NCI-H2107 treated with DMSO at 0.1 percent for 48 hours (cell line): ENCODE measurements around the gene SUPT16H.
"Not testable (repeated sequence)": the region's sequence is repeated elsewhere in the genome, so short reads cannot be mapped to it uniquely, and the experiment has no call there.

ENCODE experiments used
- DNase-seq: peaks from one replicate; lab custom pipeline; 2025; ENCODE audit not compliant: unreplicated experiment; lab: John Stamatoyannopoulos, UW

The SUPT16H gene

GRCh38 chr14:21383848-21384493, at the start of gene SUPT16H:
Gene SUPT16H (minus strand): TSS chr14:21384019. CDS start chr14:21383927, 92 bp downstream.
- peak; percentile 98 for DNase-seq

DNA sequence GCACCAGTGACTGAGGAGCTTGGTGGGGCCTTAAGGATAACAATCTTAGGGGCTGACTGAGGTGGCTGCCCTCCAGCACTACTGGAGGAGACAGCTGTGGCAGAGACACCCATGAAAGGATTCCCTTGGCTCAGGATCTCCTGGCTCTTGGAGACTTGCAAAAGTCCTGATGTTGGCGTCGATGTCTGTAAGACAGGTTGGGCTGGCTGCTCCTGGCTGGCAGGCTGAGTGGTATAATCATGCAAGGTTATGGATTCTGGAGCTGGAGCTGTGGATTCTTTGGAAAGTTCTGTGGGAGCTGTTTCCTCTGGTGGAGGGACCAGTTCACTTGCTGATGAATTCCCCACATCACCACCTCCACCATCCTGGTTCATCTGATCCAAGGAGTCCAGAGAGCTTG, 47.3 kb upstream of the SUPT16H start:
- no peak for DNase-seq

DNA sequence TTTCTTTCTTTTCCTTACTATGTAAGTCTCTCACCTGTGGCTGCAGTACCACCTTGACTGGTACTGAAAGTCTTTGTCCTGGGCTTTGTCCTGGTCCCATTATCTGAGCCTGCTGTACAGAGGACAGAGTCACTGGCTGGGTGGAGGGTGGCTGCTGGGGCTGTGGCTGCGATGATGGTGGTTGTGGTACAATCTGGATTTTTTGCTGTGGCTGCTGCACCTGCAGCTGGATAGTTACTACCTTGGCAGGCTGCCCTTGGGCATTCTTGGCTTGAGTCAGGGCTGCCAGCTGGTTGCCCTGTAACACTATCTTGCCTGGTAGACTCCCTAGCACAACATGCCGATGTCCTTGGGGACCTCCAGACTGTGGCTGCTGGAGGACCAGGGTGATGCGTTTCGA, 45.1 kb upstream of the SUPT16H start:
- peak; percentile 97 for DNase-seq

- DNase-seq, result no peak
Measured at GRCh38 chr14:21426692-21427091, 42.9 kb upstream of the SUPT16H start.

- DNase-seq, result no peak
Measured at GRCh38 chr14:21419528-21419927, 35.7 kb upstream of the SUPT16H start.

DNA sequence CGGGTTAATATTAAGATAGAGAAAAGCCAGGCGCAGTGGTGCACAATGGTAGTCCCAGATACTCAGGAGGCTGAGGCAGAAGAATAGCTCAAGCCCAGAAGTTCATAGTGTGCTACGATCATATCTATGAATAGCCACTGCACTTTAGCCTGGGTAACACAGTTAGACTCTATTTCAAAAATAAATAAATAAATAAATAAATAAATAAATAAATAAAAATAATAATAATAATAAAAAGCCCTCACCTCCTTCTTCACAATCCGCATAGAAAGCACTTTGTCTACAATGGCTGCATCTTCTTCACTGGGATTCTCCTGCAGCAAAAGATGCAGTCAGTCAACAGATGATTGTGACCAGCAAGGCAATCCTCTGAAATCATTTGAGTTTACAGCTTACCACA, 31.5 kb upstream of the SUPT16H start:
- no peak for DNase-seq

- DNase-seq, result no peak
Measured at GRCh38 chr14:21414137-21414631, 30.4 kb upstream of the SUPT16H start.

DNA sequence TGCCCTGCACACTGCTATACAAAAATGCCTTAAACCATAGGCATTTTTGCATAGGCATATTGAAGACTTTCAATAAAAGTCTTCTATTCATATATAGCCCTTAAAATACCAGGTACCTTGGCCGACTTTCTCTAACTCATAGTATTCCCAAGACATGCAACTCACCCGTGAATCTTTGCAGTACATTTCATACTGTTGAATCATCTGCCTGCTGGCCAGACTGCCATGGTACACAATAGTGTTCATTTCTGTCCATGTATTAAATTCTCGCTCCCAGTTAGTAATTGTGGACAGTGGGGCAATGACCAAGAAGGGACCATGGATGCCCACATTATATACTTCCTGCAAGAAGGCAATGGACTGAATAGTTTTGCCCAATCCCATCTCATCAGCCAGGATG, 24.3 kb upstream of the SUPT16H start:
- no peak for DNase-seq

- no peak for DNase-seq
Measured at GRCh38 chr14:21406213-21406612, 22.4 kb upstream of the SUPT16H start.

DNA sequence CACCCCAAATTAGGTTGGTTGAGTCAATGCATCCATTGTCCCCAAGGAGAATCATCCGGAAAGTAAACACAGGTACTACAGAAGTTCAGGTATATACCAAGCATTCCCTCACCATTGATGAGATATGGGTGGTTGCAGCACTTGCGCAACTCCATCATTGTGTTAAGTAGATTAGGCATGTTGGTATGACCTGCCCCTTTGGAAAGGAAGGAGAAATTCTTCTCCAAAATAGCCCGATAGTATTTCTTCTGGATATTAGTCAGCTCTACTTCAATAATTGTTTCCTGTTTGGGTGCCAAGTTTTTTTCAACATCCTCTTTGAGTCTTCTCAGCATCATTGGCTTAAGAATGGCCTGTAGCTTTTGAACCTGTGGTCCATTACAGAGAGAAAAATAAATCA, 21.3 kb upstream of the SUPT16H start:
- no peak for DNase-seq

GRCh38 chr14:21399311-21399870, 15.6 kb upstream of the SUPT16H start:
- no peak for DNase-seq

- no peak for DNase-seq
Measured at GRCh38 chr14:21398901-21399300, 15.1 kb upstream of the SUPT16H start.

DNA sequence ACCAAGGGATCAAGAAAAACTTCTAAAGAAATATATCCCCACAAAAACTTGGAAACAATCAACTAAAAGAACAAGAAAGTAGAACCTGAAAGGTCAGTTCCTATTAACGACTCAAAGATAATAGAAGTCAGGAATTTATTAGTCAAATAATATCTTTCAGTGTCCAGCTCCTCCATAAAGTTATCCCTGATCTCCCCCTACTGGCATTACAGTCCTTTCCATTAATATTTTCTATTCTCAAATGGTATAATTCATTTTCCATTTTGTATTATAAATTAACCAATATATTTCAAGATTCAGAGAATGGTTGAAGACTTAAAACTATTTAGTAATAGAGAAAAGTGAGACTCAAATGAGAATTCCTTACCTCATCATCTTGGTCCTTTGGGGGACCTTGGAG, 11.6 kb upstream of the SUPT16H start:
- no peak for DNase-seq

- peak; percentile 21 for DNase-seq
Measured at GRCh38 chr14:21385188-21385904, 1.5 kb upstream of the SUPT16H start.

DNA sequence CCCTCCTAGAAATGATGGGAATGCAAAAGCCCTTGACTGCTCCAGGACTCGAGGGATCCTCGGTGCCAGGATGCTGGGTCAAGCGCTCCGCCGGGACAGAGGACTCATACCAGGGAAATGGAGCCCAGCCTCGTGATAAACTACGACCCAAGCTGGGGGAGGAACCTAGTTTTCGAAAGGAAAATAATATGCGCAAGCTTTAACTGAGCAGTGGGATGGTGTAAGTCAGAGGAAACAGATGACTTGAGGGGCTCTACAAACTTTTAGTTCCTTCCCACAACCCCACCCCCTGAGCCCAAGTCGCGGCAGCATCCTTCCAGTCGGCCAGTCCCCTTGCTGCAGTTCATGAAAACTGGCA, 654 bp upstream of the SUPT16H start:
- no peak for DNase-seq

- peak; percentile 63 for DNase-seq
Measured at GRCh38 chr14:21382886-21383847, 652 bp downstream of the SUPT16H start.

DNA sequence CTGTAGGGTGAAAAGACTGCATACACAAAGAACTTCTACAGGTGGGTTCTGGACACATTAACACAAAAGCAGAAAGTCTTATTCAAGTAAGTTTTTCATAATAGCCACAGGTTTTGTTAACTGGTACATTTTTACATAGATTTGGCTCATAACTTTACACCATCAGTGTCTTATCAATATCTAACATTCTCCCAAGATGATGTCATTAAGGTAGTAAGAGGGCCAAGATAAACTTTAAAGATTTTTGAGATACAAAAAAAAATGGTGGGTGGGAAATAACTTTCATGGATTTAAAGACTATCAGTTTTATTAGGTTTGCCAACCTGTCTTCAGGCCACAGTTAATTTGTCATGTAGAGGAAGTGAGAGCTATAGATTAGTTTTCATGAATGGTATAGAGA, 1.7 kb downstream of the SUPT16H start:
- no peak for DNase-seq

GRCh38 chr14:21379338-21379737, 4.5 kb downstream of the SUPT16H start:
- DNase-seq, result no peak

DNA sequence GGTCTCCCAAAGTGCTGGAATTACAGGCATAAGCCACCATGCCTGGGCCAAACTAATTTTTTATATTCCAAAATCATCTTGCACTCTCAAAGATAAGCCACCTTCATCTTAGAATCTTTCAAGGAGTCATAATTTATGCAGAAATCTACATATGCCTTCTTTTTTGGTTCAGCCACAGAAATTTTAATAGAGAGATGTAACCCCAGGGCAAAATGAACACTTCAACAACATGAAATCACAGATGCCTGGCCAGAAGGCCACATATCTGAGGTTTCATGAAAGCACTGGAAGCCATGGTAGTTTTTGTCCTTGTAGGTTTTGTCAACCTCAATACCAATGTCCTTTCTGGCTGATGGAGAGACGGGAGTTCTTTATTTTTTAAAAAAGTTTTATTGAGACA, 9.8 kb downstream of the SUPT16H start:
- no peak for DNase-seq

DNA sequence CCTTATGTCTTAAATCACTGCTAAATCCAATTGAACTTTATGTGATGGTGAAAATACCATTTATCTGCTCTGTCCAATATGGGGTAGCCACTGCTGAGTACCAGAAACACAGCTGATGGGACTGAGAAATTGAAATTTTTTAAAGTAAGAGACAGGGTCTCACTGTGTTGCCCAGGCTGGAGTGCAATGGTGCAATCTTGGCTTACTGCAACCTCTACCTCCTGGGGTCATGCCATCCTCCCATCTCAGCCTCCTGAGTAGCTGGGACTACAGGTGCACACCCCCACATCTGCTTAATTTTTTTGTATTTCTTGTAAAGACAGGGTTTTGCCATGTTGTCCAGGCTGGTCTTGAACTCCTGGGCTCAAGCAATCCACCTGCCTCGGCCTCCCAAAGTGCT, 11.0 kb downstream of the SUPT16H start:
- DNase-seq, result not testable (repeated sequence)
